ENCODE measurements around the gene FXYD1.

DNA sequence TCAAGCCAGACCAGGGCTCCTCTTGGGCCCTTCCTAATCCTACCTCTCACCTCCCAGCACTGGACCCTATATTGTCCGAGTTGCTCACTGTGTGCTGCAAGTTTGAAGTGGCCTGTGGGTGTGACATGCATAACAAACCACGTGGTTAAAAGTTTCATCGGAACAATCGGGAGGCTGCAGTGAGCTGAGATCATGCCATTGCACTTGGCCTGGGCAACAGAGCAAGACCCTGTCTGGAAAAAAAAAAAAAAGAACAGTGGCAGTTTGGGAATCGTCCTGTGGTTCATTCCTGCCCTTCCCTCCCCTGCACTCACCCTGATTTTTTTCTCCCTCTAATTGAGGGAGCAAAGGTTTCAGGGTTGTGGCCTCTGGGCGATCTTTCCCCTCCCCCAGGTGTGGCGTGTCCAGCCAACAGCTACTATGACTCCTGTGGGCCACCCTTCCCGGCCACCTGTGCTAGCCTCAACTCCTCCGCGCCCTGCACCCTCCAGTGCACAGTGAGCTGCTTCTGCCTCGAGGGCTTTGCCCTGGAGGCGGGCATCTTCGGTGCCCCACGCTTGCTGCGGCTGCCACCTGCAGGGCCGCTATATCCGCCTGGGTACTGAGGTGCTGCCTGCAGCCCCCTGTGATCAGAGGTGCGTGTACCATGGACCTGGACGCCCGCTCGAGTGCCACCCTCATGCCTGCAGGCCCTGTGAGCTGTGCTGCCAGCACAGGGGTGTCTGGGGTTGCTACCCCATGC, 39.3 kb upstream of the FXYD1 start:
- TF ChIP-seq, protein P1, sequence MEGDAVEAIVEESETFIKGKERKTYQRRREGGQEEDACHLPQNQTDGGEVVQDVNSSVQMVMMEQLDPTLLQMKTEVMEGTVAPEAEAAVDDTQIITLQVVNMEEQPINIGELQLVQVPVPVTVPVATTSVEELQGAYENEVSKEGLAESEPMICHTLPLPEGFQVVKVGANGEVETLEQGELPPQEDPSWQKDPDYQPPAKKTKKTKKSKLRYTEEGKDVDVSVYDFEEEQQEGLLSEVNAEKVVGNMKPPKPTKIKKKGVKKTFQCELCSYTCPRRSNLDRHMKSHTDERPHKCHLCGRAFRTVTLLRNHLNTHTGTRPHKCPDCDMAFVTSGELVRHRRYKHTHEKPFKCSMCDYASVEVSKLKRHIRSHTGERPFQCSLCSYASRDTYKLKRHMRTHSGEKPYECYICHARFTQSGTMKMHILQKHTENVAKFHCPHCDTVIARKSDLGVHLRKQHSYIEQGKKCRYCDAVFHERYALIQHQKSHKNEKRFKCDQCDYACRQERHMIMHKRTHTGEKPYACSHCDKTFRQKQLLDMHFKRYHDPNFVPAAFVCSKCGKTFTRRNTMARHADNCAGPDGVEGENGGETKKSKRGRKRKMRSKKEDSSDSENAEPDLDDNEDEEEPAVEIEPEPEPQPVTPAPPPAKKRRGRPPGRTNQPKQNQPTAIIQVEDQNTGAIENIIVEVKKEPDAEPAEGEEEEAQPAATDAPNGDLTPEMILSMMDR (conservative IDR thresholded peaks at IDR 0.05; ENCODE audit: low read depth in 2 of 2), result no peak
- no peak for TF ChIP-seq POLR2AphosphoS5 (IDR thresholded peaks at IDR 0.05; ENCODE audit: low read depth)
